ENCODE results near the gene WHRN.

WHRN gene

GRCh38 chr9:114409842-114410241 lies 95.4 kb downstream of the WHRN start:
- TF ChIP-seq FOXP2 (optimal IDR thresholded peaks at IDR 0.05; ENCODE audit: borderline replicate concordance, extremely low read depth, extremely low read length, insufficient read depth) (no peak), POLR2AphosphoS5 (IDR thresholded peaks at IDR 0.05; ENCODE audit: low read depth, low read length) (no peak), TAF1 (IDR thresholded peaks at IDR 0.05; ENCODE audit: borderline replicate concordance, insufficient read depth, low read length) (no peak), SIN3A (IDR thresholded peaks at IDR 0.05; ENCODE audit: borderline replicate concordance, insufficient read depth, low read length) (no peak)
- TF ChIP-seq, protein P1, sequence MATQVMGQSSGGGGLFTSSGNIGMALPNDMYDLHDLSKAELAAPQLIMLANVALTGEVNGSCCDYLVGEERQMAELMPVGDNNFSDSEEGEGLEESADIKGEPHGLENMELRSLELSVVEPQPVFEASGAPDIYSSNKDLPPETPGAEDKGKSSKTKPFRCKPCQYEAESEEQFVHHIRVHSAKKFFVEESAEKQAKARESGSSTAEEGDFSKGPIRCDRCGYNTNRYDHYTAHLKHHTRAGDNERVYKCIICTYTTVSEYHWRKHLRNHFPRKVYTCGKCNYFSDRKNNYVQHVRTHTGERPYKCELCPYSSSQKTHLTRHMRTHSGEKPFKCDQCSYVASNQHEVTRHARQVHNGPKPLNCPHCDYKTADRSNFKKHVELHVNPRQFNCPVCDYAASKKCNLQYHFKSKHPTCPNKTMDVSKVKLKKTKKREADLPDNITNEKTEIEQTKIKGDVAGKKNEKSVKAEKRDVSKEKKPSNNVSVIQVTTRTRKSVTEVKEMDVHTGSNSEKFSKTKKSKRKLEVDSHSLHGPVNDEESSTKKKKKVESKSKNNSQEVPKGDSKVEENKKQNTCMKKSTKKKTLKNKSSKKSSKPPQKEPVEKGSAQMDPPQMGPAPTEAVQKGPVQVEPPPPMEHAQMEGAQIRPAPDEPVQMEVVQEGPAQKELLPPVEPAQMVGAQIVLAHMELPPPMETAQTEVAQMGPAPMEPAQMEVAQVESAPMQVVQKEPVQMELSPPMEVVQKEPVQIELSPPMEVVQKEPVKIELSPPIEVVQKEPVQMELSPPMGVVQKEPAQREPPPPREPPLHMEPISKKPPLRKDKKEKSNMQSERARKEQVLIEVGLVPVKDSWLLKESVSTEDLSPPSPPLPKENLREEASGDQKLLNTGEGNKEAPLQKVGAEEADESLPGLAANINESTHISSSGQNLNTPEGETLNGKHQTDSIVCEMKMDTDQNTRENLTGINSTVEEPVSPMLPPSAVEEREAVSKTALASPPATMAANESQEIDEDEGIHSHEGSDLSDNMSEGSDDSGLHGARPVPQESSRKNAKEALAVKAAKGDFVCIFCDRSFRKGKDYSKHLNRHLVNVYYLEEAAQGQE (IDR thresholded peaks at IDR 0.05; ENCODE audit: insufficient read depth in 1 of 2, low read depth in 2 of 2, low read length in 2 of 2), result no peak

- TF ChIP-seq FOXP2 (optimal IDR thresholded peaks at IDR 0.05; ENCODE audit: borderline replicate concordance, extremely low read depth, extremely low read length, insufficient read depth) (no peak), SIN3A (IDR thresholded peaks at IDR 0.05; ENCODE audit: borderline replicate concordance, insufficient read depth, low read length) (no peak), TAF1 (IDR thresholded peaks at IDR 0.05; ENCODE audit: borderline replicate concordance, insufficient read depth, low read length) (no peak), POLR2AphosphoS5 (IDR thresholded peaks at IDR 0.05; ENCODE audit: low read depth, low read length) (no peak)
- TF ChIP-seq, protein P1 (IDR thresholded peaks at IDR 0.05; ENCODE audit: insufficient read depth in 1 of 2, low read depth in 2 of 2, low read length in 2 of 2), result no peak
Observed at GRCh38 chr9:114409103-114409780, 96.0 kb downstream of the WHRN start.

DNA sequence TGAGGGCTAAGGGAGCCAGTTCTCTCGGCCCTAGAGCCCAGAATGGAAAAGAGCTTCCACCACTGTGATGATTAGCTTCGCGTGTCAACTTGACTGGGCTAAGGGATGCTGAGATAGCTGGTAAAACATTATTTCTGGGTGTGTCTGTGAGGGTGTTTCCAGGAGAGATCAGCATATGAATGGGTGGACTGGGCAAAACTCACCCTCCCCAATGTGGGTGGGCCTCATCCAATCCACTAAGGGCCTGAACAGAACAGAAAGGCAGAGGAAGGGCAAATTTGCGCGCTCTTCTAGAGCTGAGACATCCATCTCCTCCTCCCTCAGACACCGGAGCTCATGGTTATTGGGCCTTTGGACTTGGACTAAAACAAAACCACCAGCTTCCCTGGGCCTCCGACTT lies 96.6 kb downstream of the WHRN start:
- TF ChIP-seq, protein P1 (IDR thresholded peaks at IDR 0.05; ENCODE audit: insufficient read depth in 1 of 2, low read depth in 2 of 2, low read length in 2 of 2), result no peak
- TF ChIP-seq SIN3A (IDR thresholded peaks at IDR 0.05; ENCODE audit: borderline replicate concordance, insufficient read depth, low read length) (no peak), TAF1 (IDR thresholded peaks at IDR 0.05; ENCODE audit: borderline replicate concordance, insufficient read depth, low read length) (no peak), FOXP2 (optimal IDR thresholded peaks at IDR 0.05; ENCODE audit: borderline replicate concordance, extremely low read depth, extremely low read length, insufficient read depth) (no peak), POLR2AphosphoS5 (IDR thresholded peaks at IDR 0.05; ENCODE audit: low read depth, low read length) (no peak)

GRCh38 chr9:114407889-114408288 lies 97.4 kb downstream of the WHRN start:
- no peak for TF ChIP-seq TAF1 (IDR thresholded peaks at IDR 0.05; ENCODE audit: borderline replicate concordance, insufficient read depth, low read length)
- no peak for TF ChIP-seq POLR2AphosphoS5 (IDR thresholded peaks at IDR 0.05; ENCODE audit: low read depth, low read length)
- no peak for TF ChIP-seq FOXP2 (optimal IDR thresholded peaks at IDR 0.05; ENCODE audit: borderline replicate concordance, extremely low read depth, extremely low read length, insufficient read depth)
- no peak for TF ChIP-seq SIN3A (IDR thresholded peaks at IDR 0.05; ENCODE audit: borderline replicate concordance, insufficient read depth, low read length)
- TF ChIP-seq, protein P1 (IDR thresholded peaks at IDR 0.05; ENCODE audit: insufficient read depth in 1 of 2, low read depth in 2 of 2, low read length in 2 of 2), result no peak
